NB4 (cell line): ENCODE results near the gene DDX20.

Experiments used
- MYC ChIP-seq: IDR thresholded peaks from 2 replicates; pipeline ENCODE4 v1.6.1; 2011; ENCODE audit warnings: low read depth, low read length
- POLR2A ChIP-seq: IDR thresholded peaks from 2 replicates; pipeline ENCODE4 v1.6.1; 2011; ENCODE audit warnings: mild to moderate bottlenecking; ENCODE audit not compliant: insufficient read length; ENCODE audit errors: extremely low read depth
- TF ChIP-seq, protein P1 (sequence below): IDR thresholded peaks from one replicate; pipeline ENCODE4 v1.5.1; 2012; ENCODE audit warnings: low read depth, low read length
- TF ChIP-seq, protein P2 (sequence below): IDR thresholded peaks from 2 replicates; pipeline ENCODE4 v1.6.1; 2011; ENCODE audit warnings: low read depth, low read length

DNA sequence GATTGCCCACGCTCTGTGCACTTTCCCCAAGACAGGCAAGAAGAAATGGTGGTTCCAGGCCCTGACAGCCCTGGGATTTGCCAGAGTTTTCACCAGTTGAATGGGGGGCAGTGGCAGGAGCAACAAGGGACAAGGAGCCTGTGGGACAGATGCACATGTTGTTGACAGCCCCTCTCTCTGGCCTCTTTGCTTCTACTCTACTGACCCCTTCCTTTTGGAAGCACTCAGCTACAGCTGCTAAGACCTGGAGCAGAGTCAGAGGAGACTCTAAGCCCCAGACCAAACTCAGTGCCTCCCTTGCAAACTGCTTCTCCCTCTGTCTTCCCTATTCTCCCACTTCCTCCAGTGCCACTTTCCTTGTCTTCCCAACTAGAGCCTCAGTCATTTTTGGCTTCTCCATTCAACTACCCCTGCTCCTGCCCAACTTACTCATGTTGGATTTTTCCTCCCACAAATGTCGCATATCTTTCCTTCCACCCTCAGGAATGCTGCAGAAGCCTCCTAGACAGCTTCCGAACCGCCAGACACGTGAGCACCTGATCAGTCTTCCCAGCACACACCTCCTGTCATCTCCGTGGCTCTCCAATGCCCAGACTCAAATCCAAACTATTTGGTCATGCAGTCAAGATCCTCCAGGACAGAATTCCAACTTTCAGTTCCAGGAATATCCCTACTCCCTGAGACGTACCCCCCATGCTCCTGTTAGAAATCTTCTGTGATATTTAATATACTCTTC, 25.6 kb upstream of the DDX20 start:
- TF ChIP-seq, protein P1, sequence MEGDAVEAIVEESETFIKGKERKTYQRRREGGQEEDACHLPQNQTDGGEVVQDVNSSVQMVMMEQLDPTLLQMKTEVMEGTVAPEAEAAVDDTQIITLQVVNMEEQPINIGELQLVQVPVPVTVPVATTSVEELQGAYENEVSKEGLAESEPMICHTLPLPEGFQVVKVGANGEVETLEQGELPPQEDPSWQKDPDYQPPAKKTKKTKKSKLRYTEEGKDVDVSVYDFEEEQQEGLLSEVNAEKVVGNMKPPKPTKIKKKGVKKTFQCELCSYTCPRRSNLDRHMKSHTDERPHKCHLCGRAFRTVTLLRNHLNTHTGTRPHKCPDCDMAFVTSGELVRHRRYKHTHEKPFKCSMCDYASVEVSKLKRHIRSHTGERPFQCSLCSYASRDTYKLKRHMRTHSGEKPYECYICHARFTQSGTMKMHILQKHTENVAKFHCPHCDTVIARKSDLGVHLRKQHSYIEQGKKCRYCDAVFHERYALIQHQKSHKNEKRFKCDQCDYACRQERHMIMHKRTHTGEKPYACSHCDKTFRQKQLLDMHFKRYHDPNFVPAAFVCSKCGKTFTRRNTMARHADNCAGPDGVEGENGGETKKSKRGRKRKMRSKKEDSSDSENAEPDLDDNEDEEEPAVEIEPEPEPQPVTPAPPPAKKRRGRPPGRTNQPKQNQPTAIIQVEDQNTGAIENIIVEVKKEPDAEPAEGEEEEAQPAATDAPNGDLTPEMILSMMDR = no peak
- TF ChIP-seq POLR2A (no peak), MYC (no peak)
- TF ChIP-seq, protein P2, sequence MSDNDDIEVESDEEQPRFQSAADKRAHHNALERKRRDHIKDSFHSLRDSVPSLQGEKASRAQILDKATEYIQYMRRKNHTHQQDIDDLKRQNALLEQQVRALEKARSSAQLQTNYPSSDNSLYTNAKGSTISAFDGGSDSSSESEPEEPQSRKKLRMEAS = no peak
